GM18909 (cell line): ENCODE data around the gene C9orf57.
"Not testable (repeated sequence)": the region's sequence is repeated elsewhere in the genome, so short reads cannot be mapped to it uniquely, and the experiment has no call there.

Experiments used
- ATAC-seq: cut with Tn5 transposase; IDR thresholded peaks from one replicate; pipeline ENCODE4 v1.9.1; 2021; ENCODE audit warnings: mild to moderate bottlenecking; ENCODE audit not compliant: unreplicated experiment, poor library complexity

The C9orf57 gene

DNA sequence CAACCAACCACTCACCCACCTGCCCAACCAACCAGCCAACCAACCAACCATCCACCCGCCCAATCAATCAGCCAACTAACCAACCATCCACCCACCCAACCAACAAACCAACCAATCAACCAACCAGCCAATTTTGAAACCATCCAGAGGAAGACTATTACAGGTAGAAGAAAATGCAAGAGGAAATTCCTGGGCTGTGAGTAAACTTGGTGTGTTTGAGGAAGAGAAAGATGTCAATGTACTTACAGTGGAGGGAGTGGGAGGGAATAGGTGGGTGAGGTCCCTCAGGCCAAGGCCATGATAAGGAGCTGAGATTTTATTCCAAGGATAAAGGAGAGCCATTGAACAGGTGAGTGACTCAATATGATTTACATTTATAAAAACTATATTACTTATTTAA is 30.4 kb downstream of the C9orf57 start:
- no peak for ATAC-seq

DNA sequence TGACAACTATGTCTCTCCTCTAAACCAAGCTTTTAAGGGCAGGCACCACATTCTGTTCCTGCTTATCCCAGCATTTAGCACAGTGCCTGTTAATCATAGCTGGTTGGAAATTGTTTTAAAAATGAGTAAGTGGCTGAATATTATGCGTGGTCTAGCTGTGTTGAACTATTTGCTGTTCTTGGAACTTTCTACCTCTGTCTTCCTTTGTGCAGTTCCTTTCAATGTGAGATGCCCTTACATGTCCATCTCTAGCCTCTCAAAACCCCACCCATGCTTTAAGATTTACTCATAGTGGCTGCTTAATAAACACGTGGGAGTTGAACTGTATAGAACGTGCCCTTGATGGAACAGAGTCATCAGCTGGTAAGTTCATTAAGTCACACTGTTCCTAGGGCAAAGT is 34.5 kb downstream of the C9orf57 start:
- no peak for ATAC-seq

GRCh38 chr9:72023596-72023995 is 36.8 kb downstream of the C9orf57 start:
- no peak for ATAC-seq

GRCh38 chr9:72022841-72023240 is 37.6 kb downstream of the C9orf57 start:
- ATAC-seq: no peak

DNA sequence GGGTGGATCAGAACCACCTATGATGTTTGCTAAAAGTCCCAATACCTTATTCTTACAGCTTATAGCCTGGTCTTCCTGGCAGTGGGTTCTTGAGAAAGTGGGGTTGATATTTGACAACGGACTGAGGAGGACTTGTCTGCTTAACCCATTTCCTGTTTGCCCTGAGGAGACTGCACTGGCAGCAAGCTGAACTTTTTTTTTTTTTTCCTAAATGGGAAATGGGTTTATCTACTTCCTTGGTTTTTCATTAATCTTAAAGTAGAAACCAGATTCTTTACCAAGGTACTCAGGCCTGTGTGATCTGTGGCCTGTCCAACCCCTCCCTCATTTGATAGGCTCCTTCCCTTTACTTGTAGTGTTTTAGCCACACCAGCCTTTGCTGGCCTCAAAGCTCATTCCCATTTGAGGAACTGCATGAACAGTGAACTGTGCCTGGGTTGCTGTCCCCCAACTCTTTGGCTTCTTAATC is 47.1 kb downstream of the C9orf57 start:
- no peak for ATAC-seq

DNA sequence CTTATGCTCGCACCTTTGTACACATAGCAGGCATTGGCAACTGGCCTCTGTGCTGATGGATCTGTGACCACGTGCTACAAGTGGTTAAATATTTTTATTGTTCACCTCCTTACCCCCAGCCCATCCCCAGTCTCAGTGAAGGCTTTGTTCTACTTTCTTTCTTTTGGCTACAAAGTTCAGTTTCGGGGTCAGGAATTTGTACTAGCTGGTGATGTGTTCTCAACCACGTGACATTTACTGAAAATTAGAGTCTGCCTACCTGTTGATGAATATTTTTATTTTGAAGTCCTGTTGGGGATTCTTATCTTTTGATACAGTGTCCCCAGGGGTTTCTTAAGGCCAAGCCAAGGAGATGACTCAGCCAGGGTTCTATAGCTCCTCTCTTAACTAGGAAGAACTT is 47.8 kb downstream of the C9orf57 start:
- no peak for ATAC-seq

DNA sequence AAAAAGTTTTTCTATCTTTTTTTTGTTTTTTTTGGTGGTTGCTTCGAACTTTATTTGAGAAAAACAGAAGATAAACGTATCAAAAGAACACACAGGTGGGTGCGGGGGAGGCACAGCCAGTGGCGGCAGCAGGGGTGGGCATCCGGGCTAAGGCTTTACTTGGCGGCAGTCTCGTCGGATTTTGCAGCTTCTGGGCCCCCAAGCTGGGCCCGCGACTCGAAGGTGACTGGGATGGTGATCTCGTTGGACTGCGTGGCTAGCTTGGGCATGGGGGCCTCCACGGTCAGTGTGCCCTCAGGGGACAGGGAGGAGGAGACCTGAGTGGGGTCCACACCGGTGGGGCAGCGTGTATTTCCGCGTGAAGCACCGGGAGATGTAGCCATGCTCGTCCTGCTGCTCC is 52.7 kb downstream of the C9orf57 start:
- ATAC-seq: not testable (repeated sequence)

GRCh38 chr9:72006501-72006900 is 53.9 kb downstream of the C9orf57 start:
- ATAC-seq: no peak

DNA sequence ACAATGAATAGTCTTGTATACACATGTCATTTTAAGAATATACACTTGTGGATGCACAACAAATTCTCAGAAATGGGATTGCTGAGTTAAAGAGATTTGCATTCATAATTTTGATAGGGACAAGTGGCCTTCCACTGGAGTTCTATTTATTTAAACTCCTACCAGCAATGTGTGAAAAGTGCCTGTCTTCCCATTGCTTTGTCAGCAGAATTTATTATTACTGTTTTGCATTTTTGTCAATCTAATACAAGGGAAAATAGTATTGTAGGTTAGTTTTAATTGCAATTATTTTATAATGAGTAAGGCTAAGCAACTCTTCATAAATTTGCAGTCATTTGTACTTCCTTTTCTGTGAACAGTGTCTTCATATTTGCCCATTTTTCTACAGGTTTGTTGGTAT is 55.0 kb downstream of the C9orf57 start:
- no peak for ATAC-seq
